Measurements from ENCODE around the gene CTSW. TPM values are rescaled to one million over a fixed set of nuclear protein-coding genes. Genes with fewer than 3 reads are reported as not detected.

Gene CTSW
- polyA plus RNA-seq, 3 donors = 0.71 to 1.3 (median 0.78) TPM

- Histone ChIP-seq H3K36me3 (replicated peaks in 1 of 2; ENCODE audit: control insufficient read depth in 1 of 2, insufficient read depth in 2 of 2, low read length in 2 of 2) (peaks cover 36 to 46% of the 10 kb centered on the region in 2 donors), H3K9me3 (replicated peaks in 1 of 2; ENCODE audit: control insufficient read depth in 1 of 2, insufficient read depth in 1 of 2, low read length in 2 of 2) (no peaks in the 10 kb centered on the region), H3K9ac (ENCODE audit: insufficient read depth, low read length, poor library complexity, severe bottlenecking) (no peak overlapping the region), H3K4me2 (replicated peaks; ENCODE audit: extremely low read depth, low read length, poor library complexity, severe bottlenecking) (no peak overlapping the region), H3K27me3 (ENCODE audit: control insufficient read depth in 2 of 2, insufficient read depth in 2 of 2, low read length in 2 of 2) (no peaks in the 10 kb centered on the region), H3K27ac (ENCODE audit: low read depth in 1 of 2, low read length in 2 of 2) (no peak overlapping the region), H2AFZ (ENCODE audit: insufficient read depth, low read depth, low read length, poor library complexity, severe bottlenecking) (no peak overlapping the region), H3K79me2 (ENCODE audit: insufficient read depth, low read length) (peaks cover 22% of the 10 kb centered on the region), H3K4me3 (replicated peaks in 1 of 3; ENCODE audit: low read depth in 2 of 3, low read length in 3 of 3) (no peak overlapping the region), H4K20me1 (ENCODE audit: insufficient read depth, low read length) (peaks cover 15% of the 10 kb centered on the region), H3K4me1 (ENCODE audit: control insufficient read depth in 1 of 2, insufficient read depth in 2 of 2, low read length in 2 of 2) (peaks cover 31 to 50% of the 10 kb centered on the region in 2 donors)
- TF ChIP-seq CTCF (IDR thresholded peaks at IDR 0.05) = no peak
- intact Hi-C loops (cut with micrococcal nuclease) = loop anchor here (5.0 kb wide), 2 partner anchors 37 to 42 kb away; no protein-coding TSS in a partner anchor
- Mint-ChIP-seq H3K27ac (peak overlapping the region in 4 of 7 donors; percentile 56 to 85 (median 60)), H3K27me3 (ENCODE audit: low read depth in 3 of 3) (peaks cover 0 to 5% (median 0%) of the 10 kb centered on the region in 3 donors), H3K9me3 (peaks cover 0 to 2% (median 0%) of the 10 kb centered on the region in 7 donors), H3K4me1 (peaks cover 42% of the 10 kb centered on the region), H3K36me3 (peaks cover 44 to 56% of the 10 kb centered on the region in 2 donors), H3K4me3 (no peak overlapping the region)
- no peak for DNase-seq
- 97% methylated on average over 7 of the region's 7 CpGs for WGBS (ENCODE audit: insufficient coverage)
Observed at GRCh38 chr11:65885231-65885630, 5.6 kb downstream of the CTSW start.

DNA sequence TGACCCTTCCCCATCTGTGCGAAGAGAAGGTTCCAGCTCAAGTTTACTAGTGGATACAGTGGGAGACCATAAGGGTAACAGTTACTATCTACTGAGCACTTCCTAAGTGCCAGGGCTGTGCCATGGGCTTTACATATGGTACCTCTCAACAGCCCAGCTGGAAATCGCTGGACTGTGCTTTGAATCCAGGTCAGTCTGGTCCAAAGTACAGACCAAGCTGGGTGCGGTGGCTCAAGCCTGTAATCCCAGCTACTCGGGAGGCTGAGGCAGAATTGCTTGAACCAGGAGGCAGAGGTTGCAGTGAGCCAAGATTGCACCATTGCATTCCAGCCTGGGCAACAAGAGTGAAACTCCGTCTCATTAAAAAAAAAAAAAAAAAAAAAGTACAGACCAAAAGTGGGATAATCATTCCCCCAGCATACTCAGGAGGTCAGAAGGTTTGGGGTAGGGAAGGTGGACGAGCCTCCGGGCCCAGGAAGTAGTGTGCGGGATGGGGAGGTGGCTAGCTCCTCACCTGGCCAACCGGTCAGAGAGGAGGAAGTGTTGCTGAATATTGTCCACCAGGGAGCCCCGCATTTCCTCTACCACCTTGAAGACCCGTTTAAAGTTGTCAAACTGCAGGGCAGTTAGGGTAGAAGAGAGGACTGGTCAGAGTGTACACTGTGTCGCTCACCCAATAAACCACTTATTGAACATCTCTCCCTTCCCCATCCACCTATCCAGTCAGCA, 6.3 kb downstream of the CTSW start:
- Histone ChIP-seq H3K4me1 (ENCODE audit: control insufficient read depth in 1 of 2, insufficient read depth in 2 of 2, low read length in 2 of 2) (peaks cover 35 to 58% of the 10 kb centered on the region in 2 donors), H3K79me2 (ENCODE audit: insufficient read depth, low read length) (peaks cover 27% of the 10 kb centered on the region), H3K9me3 (replicated peaks in 1 of 2; ENCODE audit: control insufficient read depth in 1 of 2, insufficient read depth in 1 of 2, low read length in 2 of 2) (no peaks in the 10 kb centered on the region), H3K4me3 (replicated peaks in 1 of 3; ENCODE audit: low read depth in 2 of 3, low read length in 3 of 3) (no peak overlapping the region), H3K27ac (ENCODE audit: low read depth in 1 of 2, low read length in 2 of 2) (no peak overlapping the region), H3K36me3 (replicated peaks in 1 of 2; ENCODE audit: control insufficient read depth in 1 of 2, insufficient read depth in 2 of 2, low read length in 2 of 2) (peaks cover 36 to 46% of the 10 kb centered on the region in 2 donors), H3K9ac (ENCODE audit: insufficient read depth, low read length, poor library complexity, severe bottlenecking) (no peak overlapping the region), H3K27me3 (ENCODE audit: control insufficient read depth in 2 of 2, insufficient read depth in 2 of 2, low read length in 2 of 2) (no peaks in the 10 kb centered on the region), H2AFZ (ENCODE audit: insufficient read depth, low read depth, low read length, poor library complexity, severe bottlenecking) (no peak overlapping the region), H3K4me2 (replicated peaks; ENCODE audit: extremely low read depth, low read length, poor library complexity, severe bottlenecking) (no peak overlapping the region), H4K20me1 (ENCODE audit: insufficient read depth, low read length) (peaks cover 15% of the 10 kb centered on the region)
- WGBS (ENCODE audit: insufficient coverage) = 100% methylated on average over 3 of the region's 12 CpGs
- Mint-ChIP-seq H3K4me1 (peaks cover 43% of the 10 kb centered on the region), H3K27me3 (ENCODE audit: low read depth in 3 of 3) (peaks cover 0 to 7% (median 0%) of the 10 kb centered on the region in 3 donors), H3K27ac (peak overlapping the region in 1 of 7 donors; percentile 47), H3K36me3 (peaks cover 44 to 56% of the 10 kb centered on the region in 2 donors), H3K9me3 (peaks cover 0 to 2% (median 0%) of the 10 kb centered on the region in 7 donors), H3K4me3 (no peak overlapping the region)
- no peak for DNase-seq
- no peak for TF ChIP-seq CTCF (IDR thresholded peaks at IDR 0.05)
- intact Hi-C loops (cut with micrococcal nuclease) = loop anchor here (5.0 kb wide), 2 partner anchors 36 to 41 kb away; no protein-coding TSS in a partner anchor
